ENCODE measurements around the gene ADARB1.
"Not testable (repeated sequence)": the region's sequence is repeated elsewhere in the genome, so short reads cannot be mapped to it uniquely, and the experiment has no call there.

ADARB1 gene, protein sequence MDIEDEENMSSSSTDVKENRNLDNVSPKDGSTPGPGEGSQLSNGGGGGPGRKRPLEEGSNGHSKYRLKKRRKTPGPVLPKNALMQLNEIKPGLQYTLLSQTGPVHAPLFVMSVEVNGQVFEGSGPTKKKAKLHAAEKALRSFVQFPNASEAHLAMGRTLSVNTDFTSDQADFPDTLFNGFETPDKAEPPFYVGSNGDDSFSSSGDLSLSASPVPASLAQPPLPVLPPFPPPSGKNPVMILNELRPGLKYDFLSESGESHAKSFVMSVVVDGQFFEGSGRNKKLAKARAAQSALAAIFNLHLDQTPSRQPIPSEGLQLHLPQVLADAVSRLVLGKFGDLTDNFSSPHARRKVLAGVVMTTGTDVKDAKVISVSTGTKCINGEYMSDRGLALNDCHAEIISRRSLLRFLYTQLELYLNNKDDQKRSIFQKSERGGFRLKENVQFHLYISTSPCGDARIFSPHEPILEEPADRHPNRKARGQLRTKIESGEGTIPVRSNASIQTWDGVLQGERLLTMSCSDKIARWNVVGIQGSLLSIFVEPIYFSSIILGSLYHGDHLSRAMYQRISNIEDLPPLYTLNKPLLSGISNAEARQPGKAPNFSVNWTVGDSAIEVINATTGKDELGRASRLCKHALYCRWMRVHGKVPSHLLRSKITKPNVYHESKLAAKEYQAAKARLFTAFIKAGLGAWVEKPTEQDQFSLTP

GRCh38 chr21:45074048-45074817 is at the start of gene ADARB1:
TSS of gene ADARB1 (plus strand) at chr21:45074580. CDS start at chr21:45171657, 97,077 bp downstream.
- no peak for DNase-seq (ENCODE audit: low read depth)

DNA sequence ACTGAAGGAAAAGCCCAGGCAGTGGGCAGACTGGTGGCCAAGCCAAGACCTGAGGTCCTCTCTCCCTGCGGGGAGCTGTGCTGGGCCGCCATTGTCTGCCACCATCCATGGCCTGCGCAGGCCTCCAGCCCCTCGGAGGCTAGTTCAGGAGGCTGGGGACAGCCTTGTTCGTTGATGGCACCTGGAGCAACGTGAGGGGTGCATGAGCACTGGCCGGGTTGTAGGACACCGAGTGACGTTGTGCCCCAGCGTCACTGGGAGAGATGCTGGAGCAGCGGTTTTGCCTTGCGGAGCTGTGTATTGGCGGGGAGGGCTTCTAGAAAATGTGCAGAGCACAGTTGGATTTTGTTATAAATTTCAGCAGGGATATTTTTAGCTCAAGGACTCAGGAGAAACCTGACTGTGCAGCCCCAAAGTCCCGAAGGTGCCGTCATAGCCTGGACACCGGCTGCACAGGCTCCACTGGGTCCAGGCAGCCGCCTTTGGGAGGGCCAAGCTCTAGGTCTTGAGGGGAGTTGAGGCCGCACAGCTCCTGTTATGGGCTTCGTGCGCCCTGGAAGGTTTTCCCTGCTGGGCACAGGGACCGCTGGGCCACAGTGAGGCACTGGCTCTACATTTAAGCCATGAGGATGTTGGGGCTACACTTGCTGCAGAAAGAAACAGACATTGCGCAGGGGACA is 48.2 kb upstream of the ADARB1 start:
- no peak for DNase-seq (ENCODE audit: low read depth)

GRCh38 chr21:45026826-45027225 is 47.6 kb upstream of the ADARB1 start:
- no peak for DNase-seq (ENCODE audit: low read depth)

DNA sequence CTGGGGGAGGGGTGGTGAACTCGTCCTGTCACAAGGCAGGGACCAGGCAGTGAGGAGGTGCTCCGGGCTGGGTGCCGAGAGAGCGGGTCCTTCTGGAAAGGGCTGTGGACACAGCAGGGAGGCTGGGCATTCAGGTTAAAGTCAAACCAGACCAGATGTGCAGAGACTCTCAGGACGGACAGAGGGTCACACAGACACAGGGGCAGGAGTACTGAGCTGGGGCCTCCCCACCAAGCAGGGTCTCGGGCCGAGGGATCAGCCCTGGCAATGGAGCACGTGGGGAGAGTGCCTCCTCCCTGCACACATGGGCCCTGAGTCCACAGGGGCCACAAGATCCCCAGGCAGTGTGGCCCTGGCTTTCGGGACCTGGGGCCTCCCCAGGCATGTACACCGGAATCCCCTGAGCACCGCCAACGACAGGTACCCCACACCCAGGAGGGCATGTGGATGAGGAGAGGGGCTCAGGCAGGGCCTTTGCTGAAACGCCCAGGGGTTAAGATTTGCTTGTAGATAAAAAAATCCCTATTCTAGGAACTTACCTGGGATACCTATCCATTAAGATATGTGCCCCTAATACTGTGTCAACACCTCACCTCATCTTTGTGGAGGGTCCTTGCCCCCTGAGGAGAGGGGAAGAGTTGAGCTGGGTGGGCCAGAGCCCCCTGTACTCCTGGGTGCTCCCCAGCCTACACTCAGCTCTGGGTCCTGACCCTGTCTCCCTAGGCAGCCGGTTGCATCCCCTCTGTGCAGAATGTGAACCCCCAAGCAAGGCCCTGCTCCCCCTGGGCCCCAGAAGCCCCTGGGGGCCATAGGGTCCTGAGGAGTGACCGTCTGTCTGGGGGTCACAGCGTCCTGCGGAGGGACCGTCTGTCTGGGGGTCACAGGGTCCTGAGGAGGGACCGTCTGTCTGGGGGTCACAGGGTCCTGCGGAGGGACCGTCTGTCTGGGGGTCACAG is 46.9 kb upstream of the ADARB1 start:
- no peak for DNase-seq (ENCODE audit: low read depth)

DNA sequence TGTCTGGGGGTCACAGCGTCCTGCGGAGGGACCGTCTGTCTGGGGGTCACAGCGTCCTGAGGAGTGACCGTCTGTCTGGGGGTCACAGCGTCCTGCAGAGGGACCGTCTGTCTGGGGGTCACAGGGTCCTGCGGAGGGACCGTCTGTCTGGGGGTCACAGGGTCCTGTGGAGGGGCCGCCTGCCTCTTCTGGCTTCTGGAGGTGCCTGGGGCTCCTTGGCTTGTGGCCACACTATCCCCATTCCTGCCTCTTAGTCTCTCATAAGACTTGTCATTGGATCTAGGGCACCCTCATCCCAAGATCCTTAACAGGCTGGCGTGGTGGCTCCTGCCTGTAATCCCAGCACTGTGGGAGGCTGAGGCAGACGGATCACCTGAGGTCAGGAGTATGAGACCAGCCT is 45.7 kb upstream of the ADARB1 start:
- not testable (repeated sequence) for DNase-seq (ENCODE audit: low read depth)

DNA sequence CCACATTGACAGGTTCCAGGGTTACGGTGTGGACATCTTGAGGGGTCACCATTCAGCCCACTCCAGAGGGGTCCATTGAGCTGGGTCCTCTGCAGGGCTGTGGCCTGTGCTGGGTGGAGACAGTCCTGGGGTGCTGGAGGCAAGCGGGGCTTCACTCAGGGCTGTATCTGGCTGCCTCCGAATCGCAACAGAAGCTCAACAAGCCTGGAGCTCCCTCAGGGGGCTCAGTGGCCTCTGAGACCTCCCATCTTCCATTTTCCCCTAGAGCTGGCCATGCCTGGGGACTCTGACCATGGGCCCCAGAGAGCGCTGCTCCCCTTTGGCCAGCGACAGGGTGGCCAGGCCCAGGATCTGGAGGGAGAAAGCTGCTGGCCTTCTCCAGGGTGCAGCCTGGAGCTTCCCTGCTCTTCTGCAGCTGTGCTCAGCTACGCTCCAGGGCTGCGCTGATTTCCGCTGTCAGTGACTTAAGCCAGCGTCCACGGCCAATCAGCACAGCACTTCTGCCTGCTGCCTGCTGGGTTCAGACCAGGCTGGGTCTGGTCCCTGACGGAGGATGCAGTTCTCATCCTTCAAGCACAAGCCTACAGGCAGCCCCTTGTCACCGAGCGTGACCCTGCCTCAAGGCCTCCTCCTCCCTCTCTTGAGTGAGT is 45.0 kb upstream of the ADARB1 start:
- DNase-seq (ENCODE audit: low read depth): no peak

- DNase-seq (ENCODE audit: low read depth): no peak
Observed at GRCh38 chr21:45029948-45030681, 44.3 kb upstream of the ADARB1 start.

GRCh38 chr21:45030682-45031570 is 43.5 kb upstream of the ADARB1 start:
- no peak for DNase-seq (ENCODE audit: low read depth)

DNA sequence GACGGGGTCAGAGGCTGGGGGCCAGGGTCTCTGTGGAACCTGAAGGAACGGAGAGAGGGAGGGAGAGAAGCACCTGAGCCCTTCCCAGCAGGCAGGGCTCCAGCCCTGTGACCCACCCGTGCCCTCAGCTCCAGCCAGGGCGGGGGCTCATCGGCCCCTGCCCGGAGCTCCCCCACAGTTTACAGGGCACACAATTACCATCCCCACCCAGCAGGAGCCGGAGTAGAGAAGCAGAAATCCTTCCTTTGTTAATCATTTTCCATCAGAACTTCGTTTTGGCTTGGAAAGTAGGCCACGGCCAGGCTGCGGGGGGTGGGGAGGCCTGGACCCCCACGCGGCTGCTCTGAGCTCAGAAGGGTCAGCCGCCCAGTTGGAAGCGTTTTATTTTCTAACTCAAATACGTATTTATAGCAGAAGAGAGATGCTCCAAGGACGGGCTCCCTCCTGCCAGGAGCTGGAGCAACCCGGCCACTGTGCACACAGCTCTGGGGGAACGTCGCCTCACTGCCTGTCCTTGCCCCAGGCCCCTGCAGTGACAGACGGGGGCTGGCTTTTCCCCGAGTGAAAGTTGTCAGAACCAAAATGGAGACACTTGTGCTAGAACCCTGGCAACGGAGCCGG is 42.7 kb upstream of the ADARB1 start:
- no peak for DNase-seq (ENCODE audit: low read depth)

DNA sequence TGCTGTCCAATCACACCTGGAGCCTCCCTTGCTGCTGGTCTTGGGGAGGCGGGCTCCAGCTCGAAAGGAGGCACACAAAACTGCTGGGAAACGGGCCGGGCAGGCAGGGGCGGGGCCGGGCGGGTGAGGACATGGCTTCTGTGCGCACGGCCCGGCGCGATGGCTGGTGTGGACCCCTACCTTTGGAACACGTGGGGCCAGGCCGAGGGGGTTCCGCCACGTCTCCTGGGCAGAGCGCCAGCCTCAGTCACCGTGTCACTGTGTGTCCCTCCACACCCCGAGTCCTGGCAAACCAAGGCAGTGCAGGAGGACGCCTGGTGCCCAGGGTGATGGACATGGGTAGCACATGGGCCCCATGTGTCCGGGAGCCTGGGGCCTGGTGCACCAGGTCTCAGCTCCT is 42.0 kb upstream of the ADARB1 start:
- no peak for DNase-seq (ENCODE audit: low read depth)

DNA sequence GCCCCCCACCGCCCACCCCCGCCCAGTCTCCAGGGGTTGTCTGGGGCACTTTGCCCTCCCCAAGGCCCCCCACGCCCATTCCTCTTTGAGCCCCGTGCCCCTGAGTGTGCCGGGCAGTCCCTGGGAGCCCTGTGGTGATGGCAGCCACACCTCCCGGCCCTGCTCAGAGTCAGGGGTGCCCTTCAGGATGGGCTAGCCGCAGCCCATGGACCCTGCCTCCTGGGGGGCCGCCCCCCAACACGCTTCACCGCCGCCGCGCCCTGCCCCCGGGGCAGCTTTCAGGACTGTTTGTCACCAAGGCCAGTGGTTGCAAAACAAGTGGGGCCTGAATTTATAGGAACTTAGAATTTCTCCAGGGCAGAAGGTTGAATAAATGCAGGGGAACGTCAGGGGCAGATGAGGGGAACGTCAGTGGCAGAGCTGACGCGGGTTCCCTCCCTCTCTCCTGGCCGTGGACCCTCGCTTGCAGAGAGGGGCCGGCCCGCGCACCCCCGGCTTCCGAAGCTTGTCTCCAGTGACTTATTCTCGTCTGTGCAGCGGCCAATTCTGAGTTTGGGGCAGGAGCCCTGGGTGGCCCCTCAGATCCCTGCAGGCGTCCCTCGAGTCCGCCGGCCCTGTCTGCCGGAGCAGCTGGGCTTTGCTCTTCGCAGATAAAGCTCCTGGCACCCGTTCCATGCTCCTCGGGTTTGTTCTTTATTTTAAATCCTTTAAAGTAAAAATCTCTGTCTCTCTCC is 41.2 kb upstream of the ADARB1 start:
- DNase-seq (ENCODE audit: low read depth): no peak

DNA sequence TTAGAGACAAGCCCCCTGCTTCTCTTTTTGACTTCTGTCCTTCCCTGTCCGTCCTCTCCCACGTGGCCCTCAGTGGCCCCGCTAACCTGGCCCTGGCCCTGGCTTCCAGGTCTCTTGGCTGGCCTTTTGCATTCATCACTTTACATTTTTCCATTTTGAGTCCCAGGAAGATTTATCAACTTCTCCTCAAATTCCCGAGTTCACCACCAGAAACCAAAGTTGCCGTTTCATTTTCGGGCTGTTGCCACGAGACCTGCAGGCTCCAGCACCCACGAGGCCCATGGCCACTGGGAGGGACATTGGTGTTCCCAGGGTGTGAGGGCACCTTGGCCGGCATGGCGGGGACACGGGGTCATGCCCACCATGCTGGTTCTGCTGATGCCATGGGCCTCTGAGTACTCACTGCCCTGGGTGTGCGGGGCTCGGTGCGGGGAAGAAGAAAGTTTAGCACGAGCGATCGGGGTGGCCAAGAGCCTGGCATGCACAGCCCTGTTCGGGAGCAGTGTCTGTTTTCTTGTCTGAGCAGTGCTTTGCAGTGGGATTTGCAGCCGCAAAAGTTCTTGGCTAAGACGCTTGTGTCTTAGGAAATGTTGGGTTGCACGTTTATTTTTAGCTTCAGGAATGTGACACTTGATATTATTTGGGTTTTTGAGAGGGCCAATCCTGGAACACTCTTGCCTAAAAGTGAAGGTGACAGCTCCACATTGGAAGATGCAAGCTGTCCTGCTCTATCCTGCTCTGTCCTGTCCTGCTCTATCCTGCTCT is 40.4 kb upstream of the ADARB1 start:
- DNase-seq (ENCODE audit: low read depth): no peak

DNA sequence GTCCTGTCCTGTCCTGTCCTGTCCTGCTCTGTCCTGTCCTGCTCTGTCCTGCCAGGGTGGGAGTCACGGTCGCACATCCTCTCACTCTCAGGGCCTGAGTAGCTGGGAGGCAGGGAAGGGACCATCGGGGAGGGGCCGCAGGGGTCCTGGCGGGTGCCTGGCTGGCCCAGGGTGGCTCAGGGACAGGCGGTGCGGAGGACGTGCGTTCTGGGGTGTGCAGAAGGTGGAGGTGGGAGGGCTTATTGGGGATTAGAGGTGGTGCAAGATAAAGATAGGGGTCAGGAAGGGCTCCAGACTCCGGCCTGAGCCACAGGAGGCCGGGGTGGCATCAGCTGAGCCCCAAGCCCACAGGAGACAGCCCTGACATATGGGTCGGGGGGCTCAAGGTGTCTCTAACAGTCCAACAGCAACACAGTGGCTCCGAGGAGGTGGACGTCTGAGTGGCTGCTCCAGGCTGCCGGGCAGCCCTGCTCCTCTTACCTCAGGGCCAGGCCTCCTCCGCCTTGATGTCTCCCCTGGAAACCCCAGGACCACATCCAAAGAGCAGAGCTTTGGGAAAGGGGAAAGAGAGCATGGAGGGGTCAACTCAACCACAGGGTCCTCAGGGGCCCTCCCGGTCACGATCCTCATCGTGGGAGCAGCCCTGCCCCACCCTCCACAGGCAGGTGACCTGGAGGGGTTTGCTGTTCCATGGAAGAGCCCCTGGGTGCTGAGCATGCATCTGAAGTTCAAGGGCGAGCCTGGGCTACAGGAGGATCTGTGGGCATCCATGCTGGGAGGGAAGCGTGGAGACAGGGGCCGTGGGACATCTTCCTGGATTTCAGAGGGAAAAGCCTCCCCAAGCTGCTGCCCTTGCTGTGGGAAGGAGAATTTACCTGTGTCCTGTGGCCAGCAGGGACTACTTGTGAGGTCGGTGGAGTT is 39.6 kb upstream of the ADARB1 start:
- no peak for DNase-seq (ENCODE audit: low read depth)

- DNase-seq (ENCODE audit: low read depth): no peak
Observed at GRCh38 chr21:45035477-45035848, 38.9 kb upstream of the ADARB1 start.

DNA sequence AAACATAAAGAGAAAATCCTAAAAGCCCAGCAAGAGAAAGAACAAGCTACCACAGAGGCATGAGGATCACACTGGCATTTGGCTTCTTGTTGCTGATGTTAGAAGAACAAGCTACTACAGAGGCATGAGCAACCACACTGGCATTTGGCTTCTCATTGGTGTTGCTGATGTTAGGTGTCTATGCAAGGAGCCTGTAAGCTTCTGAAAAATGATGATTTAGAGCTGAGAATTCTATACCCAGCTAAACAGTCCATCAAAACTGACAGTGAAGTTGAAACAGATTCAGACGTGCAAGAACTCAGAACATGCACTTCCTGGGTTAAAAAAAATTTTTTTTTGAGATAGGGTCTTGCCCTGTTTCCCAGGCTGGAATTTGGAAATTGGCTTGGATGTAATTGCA is 37.8 kb upstream of the ADARB1 start:
- no peak for DNase-seq (ENCODE audit: low read depth)

GRCh38 chr21:45037986-45038385 is 36.4 kb upstream of the ADARB1 start:
- no peak for DNase-seq (ENCODE audit: low read depth)
